Stomach (tissue), 4 donors: ENCODE data around the gene ZBTB43.

Source experiments
- CTCF ChIP-seq, 7 experiments: fragments of 450-650 bp in 4 of 7; fragments of 200-600 bp in 3 of 7; sonication (generic) in 3 of 7; IDR thresholded peaks; one replicate each; pipeline ENCODE4 v1.5.1; 2016 to 2019; ENCODE audit warnings: antibody characterized with exemption in 7 of 7, control low read depth in 2 of 7, mild to moderate bottlenecking in 1 of 7
- EP300 ChIP-seq: sonication (generic); formaldehyde crosslinking; IDR thresholded peaks from one replicate; pipeline ENCODE4 v1.6.1; 2017; ENCODE audit warnings: antibody characterized with exemption
- POLR2A ChIP-seq, 4 donors: fragments of 450-650 bp; IDR thresholded peaks; one replicate each; pipeline ENCODE4 v1.6.1; 2016; ENCODE audit warnings: antibody characterized with exemption in 4 of 4, control low read depth in 2 of 4, mild to moderate bottlenecking in 1 of 4, moderate library complexity in 1 of 4

DNA sequence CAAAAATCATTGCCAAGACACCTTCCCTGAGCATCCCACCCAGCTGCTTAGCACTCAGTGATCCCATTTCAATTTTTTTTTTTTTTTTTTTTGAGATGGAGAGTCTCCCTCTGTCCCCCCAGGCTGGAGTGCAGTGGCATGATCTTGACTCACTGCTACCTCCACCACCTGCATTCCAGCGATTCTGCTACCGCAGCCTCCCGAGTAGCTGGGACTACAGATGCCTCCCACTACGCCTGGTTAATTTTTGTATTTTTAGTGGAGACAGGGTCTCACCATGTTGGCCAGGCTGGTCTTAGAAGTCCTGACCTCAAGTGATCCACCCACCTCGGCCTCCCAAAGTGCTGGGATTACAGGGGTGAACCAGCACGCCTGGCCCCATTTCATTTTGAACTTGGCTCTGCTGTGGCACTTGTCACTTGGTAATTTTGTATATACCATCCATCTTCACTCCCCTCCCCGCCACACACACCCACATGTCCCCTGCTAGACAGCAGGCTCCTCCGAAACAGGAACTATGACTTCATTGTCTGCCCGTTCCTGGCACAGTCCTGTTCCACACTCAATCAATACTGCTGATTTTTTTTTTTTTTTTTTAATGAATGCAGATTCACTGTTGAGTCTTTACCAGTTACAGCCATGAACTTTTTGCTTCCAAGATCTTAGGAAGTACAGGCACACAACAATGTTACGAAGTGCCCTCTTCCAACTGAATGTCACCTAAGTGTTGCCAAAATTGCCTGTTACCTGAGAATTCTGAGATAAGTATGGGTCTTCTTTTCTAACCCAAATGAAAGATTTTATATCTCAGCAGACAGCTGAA lies 38.3 kb downstream of the ZBTB43 start:
- no peak for TF ChIP-seq EP300
- no peak for TF ChIP-seq CTCF (IDR thresholded peaks at IDR 0.05)
- no peak for TF ChIP-seq POLR2A (IDR thresholded peaks at IDR 0.05)
